ENCODE data around the gene ICA1L.
"Not testable (repeated sequence)": the region's sequence is repeated elsewhere in the genome, so short reads cannot be mapped to it uniquely, and the experiment has no call there.

ICA1L gene

DNA sequence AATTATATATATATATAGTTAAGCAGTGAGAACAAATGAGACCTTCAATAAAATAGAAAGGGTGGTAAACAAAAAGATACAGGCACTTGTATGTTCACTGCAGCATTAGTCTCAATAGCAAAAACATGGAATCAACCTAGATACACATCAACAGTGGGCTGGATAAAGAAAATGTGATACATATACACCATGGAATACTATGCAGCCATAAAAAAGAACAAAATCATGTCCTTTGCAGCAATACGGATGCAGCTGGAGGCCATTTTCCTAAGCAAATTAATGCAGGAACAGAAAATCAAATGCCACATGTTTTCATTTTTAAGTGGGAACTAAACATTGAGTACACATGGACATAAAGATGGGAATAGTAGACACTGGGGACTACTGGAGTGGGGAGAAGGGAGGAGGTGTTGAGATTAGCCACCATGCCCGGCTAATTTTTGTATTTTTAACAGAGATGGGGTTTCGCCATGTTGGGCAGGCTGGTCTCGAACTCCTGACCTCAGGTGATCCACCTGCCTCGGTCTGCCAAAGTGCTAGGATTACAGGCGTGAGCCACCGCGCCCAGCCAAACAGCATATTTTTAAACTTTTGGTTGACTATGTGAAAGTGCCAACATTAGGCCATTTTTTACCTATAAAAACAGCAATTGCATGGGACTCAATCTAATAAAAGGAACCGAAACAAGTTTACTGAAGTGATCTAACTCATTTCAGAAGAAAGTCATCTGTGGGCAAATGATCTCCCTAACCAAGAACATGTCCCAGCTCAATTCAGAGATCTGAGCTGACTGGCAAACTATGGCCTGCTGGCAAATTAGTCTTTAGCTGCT, 23.7 kb downstream of the ICA1L start:
- DNase-seq (ENCODE audit: low read depth in 2 of 2) = no peak

DNA sequence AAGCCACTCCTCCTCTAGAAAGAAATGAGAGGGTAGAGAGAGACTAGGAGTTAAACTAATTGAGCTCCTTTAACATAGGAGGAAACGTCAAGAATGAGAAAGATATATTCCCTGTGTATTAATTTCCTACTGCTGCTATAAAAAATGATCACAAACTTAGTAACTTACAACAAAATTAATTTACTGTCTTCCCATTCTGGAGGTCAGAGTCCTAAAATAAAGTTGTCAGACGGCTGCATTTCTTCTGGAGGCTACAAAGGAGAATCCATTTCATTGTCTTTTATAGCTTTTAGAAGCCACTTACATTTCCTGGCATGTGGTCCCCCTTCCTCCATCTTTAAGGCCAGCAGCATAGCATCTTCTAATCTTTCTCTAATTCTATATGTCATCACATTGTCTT, 26.9 kb downstream of the ICA1L start:
- no peak for DNase-seq (ENCODE audit: low read depth in 2 of 2)

DNA sequence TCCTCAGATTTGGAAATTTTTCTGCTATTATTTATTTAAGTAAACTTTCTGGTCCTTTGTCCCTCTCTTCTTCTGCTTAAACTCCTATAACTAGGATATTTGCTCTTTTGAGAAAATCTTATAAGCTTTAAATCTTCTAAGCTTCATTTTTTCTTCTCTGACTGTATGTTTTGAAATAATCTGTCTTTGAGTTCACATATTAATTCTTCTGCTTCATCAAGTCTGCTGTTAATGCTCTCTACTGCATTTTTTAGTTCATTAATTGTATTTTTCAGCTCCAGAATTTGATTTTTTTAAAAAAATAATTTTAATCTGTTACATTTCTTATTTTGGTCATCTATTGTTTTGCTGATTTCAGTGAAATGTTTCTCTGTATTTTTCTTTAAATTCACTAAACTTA, 28.9 kb downstream of the ICA1L start:
- DNase-seq (ENCODE audit: low read depth in 2 of 2) = no peak

DNA sequence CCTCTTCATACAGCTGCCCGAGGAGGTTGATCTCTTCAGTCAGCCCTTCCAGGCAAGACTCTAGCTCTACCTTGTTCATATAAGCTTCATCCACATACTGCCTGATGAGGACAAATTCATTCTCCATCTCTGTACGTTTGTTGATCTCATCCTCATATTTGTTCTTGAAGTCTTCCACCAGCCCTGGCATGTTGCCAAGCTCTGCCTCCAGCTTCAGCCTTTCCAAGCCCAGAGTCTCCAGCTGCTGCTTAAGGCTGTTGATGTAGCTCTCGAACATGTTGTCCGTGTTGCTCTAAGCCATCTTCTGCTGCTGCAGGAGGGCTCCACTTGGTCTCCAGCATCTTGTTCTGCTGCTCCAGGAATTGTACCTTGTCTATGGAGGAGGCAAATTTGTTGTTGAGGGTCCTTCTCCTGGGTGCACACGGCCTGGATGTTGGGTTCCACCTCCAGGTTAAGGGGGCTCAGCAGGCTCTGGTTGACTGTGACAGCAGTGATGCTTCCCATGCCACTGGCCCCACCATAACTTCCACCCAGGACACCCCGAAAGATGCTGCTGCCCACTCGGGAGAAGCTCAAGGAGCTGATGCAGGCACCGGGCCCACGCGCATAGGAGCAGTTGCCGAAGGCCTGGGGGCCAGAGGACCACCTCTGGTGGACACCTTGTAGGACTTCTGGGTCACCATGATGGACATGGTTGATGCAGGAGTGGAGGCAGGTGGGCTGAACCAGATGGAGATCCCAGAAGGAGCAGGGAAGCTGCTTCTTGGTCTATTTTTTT, 30.3 kb downstream of the ICA1L start:
- DNase-seq (ENCODE audit: low read depth in 2 of 2) = no peak

DNA sequence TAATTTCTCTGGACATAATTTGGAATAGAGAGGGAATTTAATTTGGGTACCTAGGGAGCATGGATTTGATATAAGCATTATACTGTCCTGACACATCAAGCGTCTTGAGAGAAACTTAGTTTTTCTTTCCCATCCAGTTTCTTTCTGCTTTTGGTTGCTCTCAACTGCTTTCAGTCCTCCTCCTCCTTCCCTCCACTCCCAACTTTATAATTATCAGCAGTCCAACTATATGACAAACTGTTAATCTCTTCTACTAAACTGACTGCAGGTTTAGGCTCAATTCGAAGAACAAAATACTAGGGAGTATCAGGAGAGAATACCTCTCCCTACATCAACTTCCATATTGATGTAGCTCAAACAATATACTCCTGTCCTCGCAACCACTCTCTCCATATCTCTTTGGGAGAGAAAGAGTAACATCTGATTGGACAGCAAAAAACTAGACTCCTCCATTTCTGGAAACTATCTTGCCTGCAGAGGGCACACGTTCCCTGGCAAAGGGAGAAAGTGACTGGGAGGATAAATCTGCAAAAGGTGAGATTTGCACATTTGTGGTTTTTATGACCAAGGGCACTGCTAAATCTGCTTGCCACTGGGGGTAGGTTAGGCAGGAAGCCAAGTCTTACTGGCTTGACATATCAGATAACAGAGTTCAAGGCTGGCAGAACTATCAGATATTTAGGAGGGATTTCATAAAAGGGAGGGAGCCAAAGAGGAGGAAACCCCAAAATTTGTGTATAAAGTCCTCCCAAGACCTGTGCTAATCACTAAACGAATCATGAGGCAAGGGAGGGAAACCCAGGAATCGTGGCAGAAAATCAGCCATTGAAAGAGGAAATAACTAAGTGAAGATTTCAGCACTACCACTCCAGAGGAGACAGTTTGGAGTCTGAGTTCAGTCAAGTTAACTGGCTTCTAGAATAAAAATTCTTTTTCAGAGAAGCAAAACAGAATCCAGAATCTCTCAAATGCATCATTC, 40.0 kb downstream of the ICA1L start:
- DNase-seq (ENCODE audit: low read depth in 2 of 2) = peak in 1 of 2 donors; percentile 7

DNA sequence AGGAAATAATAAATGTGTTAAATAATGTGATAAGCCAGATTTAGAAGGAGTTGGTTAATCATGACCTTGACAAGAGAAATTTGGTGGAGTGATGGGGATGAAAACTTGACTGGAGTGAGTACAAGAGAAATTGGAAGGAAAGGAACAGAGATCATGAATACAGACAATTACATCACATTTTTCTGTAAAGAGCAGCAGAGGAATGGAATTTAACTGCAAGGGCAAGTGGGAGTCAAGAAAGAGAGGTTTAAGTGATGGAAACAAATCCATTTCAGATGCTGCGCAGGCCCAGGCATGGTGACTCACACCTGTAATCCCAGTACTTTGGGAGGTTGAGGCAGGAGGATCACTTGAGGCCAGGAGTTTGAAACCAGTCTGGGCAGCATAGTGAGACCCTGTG, 46.7 kb downstream of the ICA1L start:
- no peak for DNase-seq (ENCODE audit: low read depth in 2 of 2)

DNA sequence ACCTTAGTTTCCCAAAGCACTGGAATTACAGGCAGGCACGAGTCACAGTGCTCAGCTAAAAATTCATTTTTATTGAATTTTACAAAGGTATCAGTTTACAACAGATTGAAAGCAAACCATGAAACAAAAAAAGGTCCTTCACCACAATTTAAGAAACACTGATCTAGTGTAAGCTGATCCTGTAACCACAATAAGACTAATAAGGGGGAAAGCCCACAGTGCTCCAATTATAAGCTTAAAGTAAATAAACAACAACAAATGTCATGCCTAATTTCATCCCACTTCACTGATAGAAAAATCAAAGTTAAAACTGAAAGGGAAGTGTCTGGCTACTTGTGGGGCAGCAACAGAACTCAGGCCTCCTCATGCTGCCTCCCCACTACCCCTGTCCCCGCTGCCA, 49.2 kb downstream of the ICA1L start:
- no peak for DNase-seq (ENCODE audit: low read depth in 2 of 2)

DNA sequence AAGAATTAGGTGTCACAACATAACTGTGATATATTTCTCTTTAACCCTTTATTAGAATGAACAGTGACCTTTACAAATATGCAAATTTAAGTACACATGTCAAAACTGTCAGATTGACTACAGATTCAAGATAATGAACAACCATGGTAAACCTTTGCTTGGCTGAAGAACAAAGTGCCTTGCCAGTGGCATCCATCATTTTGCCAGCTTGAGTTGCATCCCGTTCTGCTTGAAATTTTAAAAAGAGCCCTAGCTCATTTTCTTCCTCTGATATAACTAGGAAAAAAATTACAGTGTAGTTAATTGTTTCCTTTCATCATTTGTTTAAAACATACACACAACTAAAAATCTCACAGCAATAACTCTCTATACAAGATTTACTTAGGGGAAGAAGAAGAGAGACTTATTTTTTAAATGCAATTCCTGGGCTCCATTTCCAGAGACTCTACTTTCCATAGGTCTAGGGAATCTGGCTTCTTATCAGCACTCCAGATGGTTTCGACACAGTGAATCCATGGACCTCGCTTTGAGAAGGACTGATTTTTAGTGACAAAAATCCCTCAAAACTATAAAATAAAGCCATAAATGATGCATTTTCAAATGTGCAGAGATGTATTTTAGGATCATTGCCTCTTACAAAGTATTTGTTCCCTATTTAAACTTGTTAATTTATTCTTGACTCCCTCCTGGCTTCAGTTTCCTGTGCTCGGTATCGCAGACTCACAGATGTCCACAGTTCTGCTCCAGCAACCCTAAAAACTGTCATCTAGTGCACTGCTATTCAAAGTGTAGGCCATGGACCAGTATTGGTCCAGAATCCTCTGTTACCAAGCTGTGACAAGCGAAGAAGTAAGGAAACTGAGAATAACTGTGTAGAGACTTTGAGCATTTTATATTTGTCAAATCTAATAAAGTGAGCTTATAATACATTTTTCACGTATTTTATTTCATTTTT, 50.1 kb downstream of the ICA1L start:
- DNase-seq (ENCODE audit: low read depth in 2 of 2) = no peak

DNA sequence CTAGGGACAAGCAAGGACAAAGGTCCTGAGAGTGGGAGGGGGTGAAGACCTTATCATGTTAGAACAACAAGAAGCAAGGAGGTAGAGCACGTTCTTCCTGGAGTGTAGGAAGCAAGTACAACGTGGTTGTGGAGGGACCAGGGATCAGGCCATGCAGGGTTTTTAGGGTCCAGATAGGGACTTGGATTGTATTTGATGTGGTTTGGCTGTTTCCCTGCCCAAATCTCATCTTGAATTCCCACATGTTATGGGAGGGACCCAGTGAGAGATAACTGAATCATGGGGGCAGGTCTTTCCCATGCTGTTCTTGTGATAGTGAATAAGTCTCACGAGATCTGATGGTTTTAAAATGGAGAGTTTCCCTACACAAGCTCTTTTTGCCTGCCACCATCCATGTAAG, 53.2 kb downstream of the ICA1L start:
- no peak for DNase-seq (ENCODE audit: low read depth in 2 of 2)

DNA sequence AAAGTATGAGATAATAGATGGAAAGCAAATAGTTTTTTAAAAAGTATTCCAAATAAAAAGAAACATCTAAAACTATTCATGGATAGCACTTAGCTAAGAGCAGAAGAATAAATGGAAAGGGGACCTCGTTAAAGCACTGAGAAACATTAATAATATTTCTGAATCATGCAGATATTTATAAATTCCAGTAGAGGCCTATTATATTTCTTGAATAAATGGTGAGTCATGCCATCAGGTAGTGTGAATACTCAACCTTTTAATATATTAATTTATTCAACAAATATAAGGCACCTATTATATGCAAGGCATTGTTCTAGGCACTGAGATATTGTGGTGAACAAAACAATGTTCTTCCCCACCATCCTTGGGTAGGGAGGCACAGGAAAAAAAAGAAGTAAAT, 53.8 kb downstream of the ICA1L start:
- no peak for DNase-seq (ENCODE audit: low read depth in 2 of 2)

DNA sequence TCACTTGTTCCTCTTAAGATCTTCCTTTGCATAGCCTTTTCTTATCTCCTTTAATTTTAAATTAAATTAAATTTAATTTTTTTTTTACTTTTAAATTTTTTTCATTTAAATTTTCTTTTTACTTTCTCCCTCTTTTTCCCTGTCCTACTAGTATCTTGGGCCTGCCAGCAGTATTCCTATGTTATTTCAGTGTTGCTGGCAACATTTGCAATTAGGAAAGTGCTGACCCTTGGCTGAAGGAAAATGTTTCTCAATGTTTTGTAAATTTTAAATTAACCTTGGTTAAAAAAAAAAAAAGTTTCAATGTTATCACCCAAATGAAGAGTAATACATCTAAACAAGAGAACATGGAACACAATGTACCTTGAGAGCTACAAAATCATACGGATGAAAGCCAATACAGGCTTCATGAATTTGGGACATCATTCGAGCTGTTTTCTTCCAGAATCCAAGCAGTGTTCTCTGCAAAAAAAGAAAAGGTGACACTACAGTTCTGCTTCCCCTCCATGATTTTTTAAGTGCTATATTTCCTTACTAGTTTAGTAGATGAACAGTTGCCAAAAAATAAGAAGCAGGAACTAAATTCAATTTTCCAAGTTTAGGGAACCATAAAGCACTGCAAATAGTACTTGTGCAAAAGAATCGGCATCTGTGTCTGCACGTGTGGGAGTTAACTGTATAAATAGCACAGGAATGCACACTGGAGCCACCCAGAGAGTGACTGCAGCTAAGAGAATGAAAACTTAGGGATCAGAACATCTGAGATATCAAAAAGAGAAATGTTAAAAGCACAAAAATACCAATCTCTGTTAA, 55.8 kb downstream of the ICA1L start:
- no peak for DNase-seq (ENCODE audit: low read depth in 2 of 2)

DNA sequence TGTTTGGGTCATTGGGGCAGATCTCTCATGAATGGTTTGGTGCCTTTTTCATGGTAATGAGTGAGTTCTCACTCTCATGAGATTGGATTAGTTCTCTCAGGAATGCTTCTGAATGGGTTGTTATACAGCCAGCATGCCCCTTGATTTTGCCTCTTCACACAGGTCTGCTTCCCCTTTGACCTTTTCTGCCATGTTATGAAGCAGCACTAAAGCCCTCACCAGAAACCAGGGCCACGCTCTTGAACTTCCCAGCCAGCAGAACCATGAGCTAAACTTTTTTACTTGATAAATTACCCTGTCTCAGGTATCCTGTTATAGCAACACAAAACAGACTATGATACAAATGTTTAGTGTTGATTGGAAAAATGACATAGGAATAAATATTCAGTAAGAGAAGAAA, 57.3 kb downstream of the ICA1L start:
- DNase-seq (ENCODE audit: low read depth in 2 of 2) = no peak

DNA sequence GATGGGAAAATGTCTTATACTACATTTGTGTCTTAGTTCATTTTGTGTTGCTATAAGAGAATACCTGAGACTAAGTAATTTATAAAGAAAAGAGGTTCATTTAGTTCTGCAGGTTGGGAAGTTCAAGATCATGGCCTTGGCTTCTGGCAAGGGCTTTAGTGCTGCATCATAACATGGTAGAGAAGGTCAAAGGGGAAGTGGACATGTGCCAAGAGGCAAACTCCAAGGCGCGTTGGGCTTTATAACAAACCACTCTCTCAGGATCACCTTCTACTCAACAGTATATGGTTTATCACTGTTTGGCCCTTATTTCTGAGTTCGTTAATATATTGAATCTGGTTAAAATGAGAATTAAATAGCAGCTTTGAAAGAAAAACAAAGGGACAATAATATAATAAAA, 58.2 kb downstream of the ICA1L start:
- DNase-seq (ENCODE audit: low read depth in 2 of 2) = no peak

DNA sequence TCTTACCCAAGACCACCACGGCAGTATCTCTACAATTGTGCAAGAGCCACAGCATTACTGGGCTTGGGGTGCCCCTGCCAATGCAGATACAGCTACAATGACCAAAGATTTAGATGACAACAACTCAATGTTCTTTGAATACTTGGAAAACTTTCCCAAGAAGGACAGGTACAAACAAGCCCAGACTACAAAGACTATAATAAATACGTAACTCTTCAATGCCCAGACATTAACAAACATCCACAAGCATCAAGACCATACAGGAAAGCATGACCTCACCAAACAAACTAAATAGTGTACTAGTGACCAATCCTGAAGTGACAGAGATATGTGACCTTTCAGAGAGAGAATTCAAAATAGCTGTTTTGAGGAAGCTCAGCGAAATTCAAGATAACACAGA, 62.8 kb downstream of the ICA1L start:
- no peak for DNase-seq (ENCODE audit: low read depth in 2 of 2)

DNA sequence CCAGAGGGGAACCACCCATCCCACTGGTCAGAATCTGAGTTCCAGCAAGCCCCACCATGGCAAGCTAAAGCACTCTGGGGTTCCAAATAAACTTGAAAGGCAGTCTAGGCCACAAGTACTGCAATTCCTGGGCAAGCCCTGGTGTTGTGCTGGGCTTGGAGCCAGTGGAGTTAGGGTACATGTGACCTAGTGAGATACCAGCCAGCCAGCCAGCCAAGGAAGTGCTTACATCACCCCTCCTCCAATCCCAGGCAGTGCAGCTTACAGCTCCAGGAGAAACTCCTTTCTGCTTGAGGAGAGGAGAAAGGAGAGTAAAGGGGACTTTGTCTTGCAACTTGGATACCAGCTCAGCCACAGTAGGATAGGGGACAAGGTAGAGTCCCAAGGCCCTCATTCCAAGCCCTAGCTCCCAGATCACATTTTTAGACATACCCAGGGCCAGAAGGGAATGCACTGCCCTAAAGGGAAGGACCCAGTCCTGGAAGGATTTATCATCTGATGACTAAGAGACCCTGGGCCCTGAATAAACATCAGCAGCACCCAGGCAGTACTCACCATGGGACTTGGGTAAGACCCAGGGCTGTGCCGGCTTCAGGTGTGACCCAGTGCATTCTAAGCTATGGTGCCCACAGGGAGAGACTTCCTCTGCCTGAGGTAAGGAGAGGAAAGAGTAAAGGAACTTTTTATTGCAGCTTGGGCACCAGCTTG, 64.0 kb downstream of the ICA1L start:
- not testable (repeated sequence) for DNase-seq (ENCODE audit: low read depth in 2 of 2)

DNA sequence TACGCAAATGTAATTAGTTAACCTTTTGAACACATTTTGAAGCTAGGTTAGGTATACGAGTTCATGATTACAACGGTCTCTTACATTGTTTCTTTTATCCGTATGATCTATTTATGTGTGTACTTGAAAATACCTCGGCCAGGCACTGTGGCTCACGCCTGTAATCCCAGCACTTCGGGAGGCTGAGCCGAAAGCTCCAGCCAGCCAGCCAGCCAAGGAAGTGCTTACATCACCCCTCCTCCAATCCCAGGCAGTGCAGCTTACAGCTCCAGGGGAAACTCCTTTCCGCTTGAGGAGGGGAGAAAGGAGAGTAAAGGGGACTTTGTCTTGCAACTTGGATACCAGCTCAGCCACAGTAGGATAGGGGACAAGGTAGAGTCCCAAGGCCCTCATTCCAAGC, 65.7 kb downstream of the ICA1L start:
- DNase-seq (ENCODE audit: low read depth in 2 of 2) = not testable (repeated sequence)

DNA sequence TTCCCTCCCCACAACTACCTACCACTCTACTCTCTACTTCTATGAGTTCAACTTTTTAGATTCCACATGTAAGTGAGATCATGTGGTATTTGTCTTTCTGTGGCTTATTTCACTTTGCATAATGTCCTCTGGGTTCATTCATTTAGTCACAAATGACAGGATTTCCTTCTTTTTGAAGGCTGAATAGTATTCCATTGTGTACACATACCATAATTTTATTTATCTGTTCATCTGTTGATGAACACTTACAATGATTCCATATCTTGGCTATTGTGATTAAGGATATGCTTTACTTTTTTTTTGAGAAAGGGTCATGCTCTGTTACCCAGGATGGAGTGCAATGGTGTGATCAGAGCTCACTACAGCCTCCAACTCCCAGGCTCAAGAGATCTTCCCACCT, 73.6 kb downstream of the ICA1L start:
- DNase-seq (ENCODE audit: low read depth in 2 of 2) = no peak

DNA sequence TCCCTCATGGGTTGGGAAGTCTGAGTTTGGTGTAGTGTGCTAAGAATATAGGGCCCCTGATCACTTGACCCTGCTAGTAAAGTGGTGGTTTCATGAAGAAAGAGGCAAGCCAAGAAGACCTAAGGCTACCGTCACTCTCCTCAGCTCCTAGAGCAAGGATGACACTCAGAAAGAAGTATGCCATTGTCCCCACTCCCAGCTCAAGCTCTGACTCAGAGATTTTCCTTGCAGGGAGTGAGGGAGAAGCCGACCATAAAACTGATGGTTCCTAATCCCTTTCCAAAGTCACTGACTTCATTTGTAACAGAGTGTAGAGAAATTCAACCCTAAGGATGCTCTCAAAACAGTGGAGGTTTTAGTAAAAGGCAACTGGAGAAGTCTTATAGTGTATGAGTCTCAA, 80.9 kb downstream of the ICA1L start:
- no peak for DNase-seq (ENCODE audit: low read depth in 2 of 2)

DNA sequence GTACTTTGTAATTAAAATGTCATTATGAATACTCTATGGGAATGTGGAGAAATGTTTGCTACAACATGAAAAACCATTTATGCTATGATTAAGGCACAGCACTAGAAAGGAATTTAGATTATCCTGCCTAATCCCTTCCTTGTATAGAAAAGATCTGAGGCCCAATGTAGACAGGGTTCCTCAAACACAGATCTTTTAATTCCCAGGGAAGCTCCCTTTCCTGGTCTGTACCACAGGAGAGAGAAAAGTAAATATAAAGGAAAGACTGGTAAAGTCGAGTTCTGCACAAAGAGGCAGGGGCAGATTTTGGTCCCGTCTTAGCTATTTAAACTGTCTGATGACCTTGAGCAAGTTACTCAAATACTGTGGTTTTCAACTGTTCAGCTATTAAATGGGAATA, 84.7 kb downstream of the ICA1L start:
- no peak for DNase-seq (ENCODE audit: low read depth in 2 of 2)
